Measurements from ENCODE around the gene CSTF1. TPM values are rescaled to one million over a fixed set of nuclear protein-coding genes. Genes with fewer than 3 reads are reported as not detected.

CSTF1 gene
- total RNA-seq, 1 donor from 2014 or later = 55.2 TPM

GRCh38 chr20:56426926-56427325 lies 34.5 kb downstream of the CSTF1 start:
- Mint-ChIP-seq H3K27ac (no peak overlapping the region), H3K9me3 (peaks cover 4% of the 10 kb centered on the region), H3K4me1 (ENCODE audit: low read depth) (peaks cover 56% of the 10 kb centered on the region), H3K4me3 (no peak overlapping the region), H3K36me3 (ENCODE audit: low read depth) (peaks cover 22% of the 10 kb centered on the region), H3K27me3 (ENCODE audit: insufficient read depth) (no peaks in the 10 kb centered on the region)
- intact Hi-C loops (cut with micrococcal nuclease) = no loop called here
- DNase-seq (ENCODE audit: low spot score) = no peak

- Mint-ChIP-seq H3K4me1 (ENCODE audit: low read depth) (peaks cover 49% of the 10 kb centered on the region), H3K9me3 (peaks cover 4% of the 10 kb centered on the region), H3K4me3 (no peak overlapping the region), H3K36me3 (ENCODE audit: low read depth) (peaks cover 13% of the 10 kb centered on the region), H3K27me3 (ENCODE audit: insufficient read depth) (no peaks in the 10 kb centered on the region), H3K27ac (peak overlapping the region; percentile 76)
- intact Hi-C loops (cut with micrococcal nuclease) = no loop called here
- no peak for DNase-seq (ENCODE audit: low spot score)
Measured at GRCh38 chr20:56427797-56428196, 35.4 kb downstream of the CSTF1 start.

- DNase-seq (ENCODE audit: low spot score) = no peak
- Mint-ChIP-seq H3K36me3 (ENCODE audit: low read depth) (peaks cover 17% of the 10 kb centered on the region), H3K9me3 (peaks cover 4% of the 10 kb centered on the region), H3K27ac (peak overlapping the region; percentile 7), H3K4me3 (no peak overlapping the region), H3K4me1 (ENCODE audit: low read depth) (peaks cover 50% of the 10 kb centered on the region), H3K27me3 (ENCODE audit: insufficient read depth) (no peaks in the 10 kb centered on the region)
- intact Hi-C loops (cut with micrococcal nuclease) = no loop called here
Measured at GRCh38 chr20:56428410-56428809, 36.0 kb downstream of the CSTF1 start.

DNA sequence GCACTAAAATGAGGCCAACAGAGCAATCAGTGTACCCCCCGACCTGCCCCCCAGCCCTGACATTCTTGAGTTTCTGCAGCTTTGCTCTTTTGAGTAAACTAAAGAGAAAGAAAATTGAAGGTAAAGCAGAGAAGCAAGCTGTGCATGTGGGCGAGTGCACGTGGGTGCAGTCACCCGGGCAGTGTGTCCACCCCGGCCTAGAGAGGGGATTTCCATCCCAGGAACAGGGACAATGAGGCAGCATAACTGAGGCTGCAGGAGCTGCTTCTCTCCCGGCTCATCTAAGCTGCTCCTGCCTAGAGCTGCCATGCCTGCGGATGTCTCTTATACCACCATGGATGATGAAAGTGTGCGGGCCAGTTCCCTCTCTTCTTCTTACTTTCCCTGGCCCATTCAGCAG lies 36.4 kb downstream of the CSTF1 start:
- no peak for DNase-seq (ENCODE audit: low spot score)
- Mint-ChIP-seq H3K4me1 (ENCODE audit: low read depth) (peaks cover 55% of the 10 kb centered on the region), H3K4me3 (peak overlapping the region; percentile 73), H3K36me3 (ENCODE audit: low read depth) (peaks cover 21% of the 10 kb centered on the region), H3K27ac (peak overlapping the region; percentile 94), H3K27me3 (ENCODE audit: insufficient read depth) (no peaks in the 10 kb centered on the region), H3K9me3 (peaks cover 4% of the 10 kb centered on the region)
- intact Hi-C loops (cut with micrococcal nuclease) = loop anchor here (1.0 kb wide), 2 partner anchors 10 to 11 kb away; no protein-coding TSS in a partner anchor

DNA sequence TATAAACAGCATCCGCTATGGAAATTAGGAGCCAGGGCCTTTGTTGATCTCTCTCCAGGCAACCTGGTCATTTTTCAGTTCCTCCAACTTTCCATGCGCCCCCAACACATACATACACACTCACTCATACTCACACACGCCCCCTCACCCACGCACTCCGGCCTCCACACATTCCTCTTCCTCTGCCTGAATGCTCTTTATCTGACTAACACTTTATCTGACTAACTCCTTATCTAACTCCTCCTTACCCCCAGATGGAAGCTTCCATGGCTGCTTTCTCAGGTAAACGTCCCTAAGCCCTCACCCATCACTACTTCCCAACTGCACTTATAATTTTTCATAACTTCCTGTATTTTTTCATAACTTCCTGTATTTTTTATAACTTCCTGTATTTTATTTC lies 37.1 kb downstream of the CSTF1 start:
- H3K36me3 Mint-ChIP-seq (ENCODE audit: low read depth) = peaks cover 24% of the 10 kb centered on the region
- no peaks in the 10 kb centered on the region for H3K27me3 Mint-ChIP-seq (ENCODE audit: insufficient read depth)
- no peak for DNase-seq (ENCODE audit: low spot score)
- H3K4me1 Mint-ChIP-seq (ENCODE audit: low read depth) = peaks cover 59% of the 10 kb centered on the region
- intact Hi-C loops (cut with micrococcal nuclease) = loop anchor here (1.0 kb wide), 2 partner anchors 10 to 11 kb away; no protein-coding TSS in a partner anchor
- H3K27ac Mint-ChIP-seq = peak overlapping the region; percentile 94
- peak overlapping the region; percentile 73 for H3K4me3 Mint-ChIP-seq
- H3K9me3 Mint-ChIP-seq = peaks cover 4% of the 10 kb centered on the region

- no peak for DNase-seq (ENCODE audit: low spot score)
- Mint-ChIP-seq H3K4me1 (ENCODE audit: low read depth) (peaks cover 61% of the 10 kb centered on the region), H3K36me3 (ENCODE audit: low read depth) (peaks cover 25% of the 10 kb centered on the region), H3K27me3 (ENCODE audit: insufficient read depth) (no peaks in the 10 kb centered on the region), H3K27ac (peak overlapping the region; percentile 94), H3K4me3 (peak overlapping the region; percentile 73), H3K9me3 (peaks cover 4% of the 10 kb centered on the region)
- intact Hi-C loops (cut with micrococcal nuclease) = loop anchor here (1.0 kb wide), 2 partner anchors 10 to 11 kb away; no protein-coding TSS in a partner anchor
Measured at GRCh38 chr20:56429941-56430340, 37.5 kb downstream of the CSTF1 start.

DNA sequence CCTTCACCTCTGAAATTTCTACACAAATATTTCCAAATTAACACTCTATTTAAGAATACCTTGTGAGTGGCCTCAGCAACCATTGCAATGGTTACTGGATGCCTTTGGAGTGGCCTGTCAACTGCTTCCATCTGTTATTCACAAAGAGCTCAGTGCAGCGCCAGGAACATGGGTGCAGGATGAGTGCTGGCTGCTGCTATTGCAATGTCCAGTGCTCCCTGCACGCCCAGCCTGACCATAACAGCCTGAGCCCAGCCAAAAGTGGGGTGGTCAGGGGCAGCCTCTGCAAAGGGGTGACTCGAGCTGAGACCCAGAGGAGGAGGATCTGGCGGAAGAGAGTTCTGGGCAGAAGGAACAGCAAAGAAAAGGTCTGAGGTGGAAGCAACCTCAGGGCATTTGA lies 38.0 kb downstream of the CSTF1 start:
- no peak for DNase-seq (ENCODE audit: low spot score)
- Mint-ChIP-seq H3K27ac (peak overlapping the region; percentile 94), H3K27me3 (ENCODE audit: insufficient read depth) (no peaks in the 10 kb centered on the region), H3K9me3 (peaks cover 4% of the 10 kb centered on the region), H3K36me3 (ENCODE audit: low read depth) (peaks cover 27% of the 10 kb centered on the region), H3K4me3 (peak overlapping the region; percentile 73), H3K4me1 (ENCODE audit: low read depth) (peaks cover 64% of the 10 kb centered on the region)
- intact Hi-C loops (cut with micrococcal nuclease) = no loop called here

GRCh38 chr20:56430957-56431356 lies 38.5 kb downstream of the CSTF1 start:
- Mint-ChIP-seq H3K4me3 (no peak overlapping the region), H3K4me1 (ENCODE audit: low read depth) (peaks cover 64% of the 10 kb centered on the region)
- intact Hi-C loops (cut with micrococcal nuclease) = no loop called here

GRCh38 chr20:56431471-56431870 lies 39.0 kb downstream of the CSTF1 start:
- no peak for DNase-seq (ENCODE audit: low spot score)
- intact Hi-C loops (cut with micrococcal nuclease) = no loop called here
- Mint-ChIP-seq H3K27me3 (ENCODE audit: insufficient read depth) (no peaks in the 10 kb centered on the region), H3K36me3 (ENCODE audit: low read depth) (peaks cover 27% of the 10 kb centered on the region), H3K9me3 (peaks cover 4% of the 10 kb centered on the region), H3K4me3 (no peak overlapping the region), H3K27ac (no peak overlapping the region), H3K4me1 (ENCODE audit: low read depth) (peaks cover 64% of the 10 kb centered on the region)

More at GRCh38 chr20:56430957-56431356, 38.5 kb downstream of the CSTF1 start:
- peak overlapping the region; percentile 94 for H3K27ac Mint-ChIP-seq
- peaks cover 27% of the 10 kb centered on the region for H3K36me3 Mint-ChIP-seq (ENCODE audit: low read depth)
- H3K9me3 Mint-ChIP-seq = peaks cover 4% of the 10 kb centered on the region
- DNase-seq (ENCODE audit: low spot score) = no peak
- H3K27me3 Mint-ChIP-seq (ENCODE audit: insufficient read depth) = no peaks in the 10 kb centered on the region

GRCh38 chr20:56433221-56433879 lies 40.9 kb downstream of the CSTF1 start:
- peak overlapping the region; percentile 78 for H3K27ac Mint-ChIP-seq
- peaks cover 67% of the 10 kb centered on the region for H3K4me1 Mint-ChIP-seq (ENCODE audit: low read depth)
- intact Hi-C loops (cut with micrococcal nuclease) = no loop called here
- H3K4me3 Mint-ChIP-seq = peak overlapping the region; percentile 21
- H3K27me3 Mint-ChIP-seq (ENCODE audit: insufficient read depth) = no peaks in the 10 kb centered on the region
- DNase-seq (ENCODE audit: low spot score) = no peak
- peaks cover 32% of the 10 kb centered on the region for H3K36me3 Mint-ChIP-seq (ENCODE audit: low read depth)
- peaks cover 4% of the 10 kb centered on the region for H3K9me3 Mint-ChIP-seq

DNA sequence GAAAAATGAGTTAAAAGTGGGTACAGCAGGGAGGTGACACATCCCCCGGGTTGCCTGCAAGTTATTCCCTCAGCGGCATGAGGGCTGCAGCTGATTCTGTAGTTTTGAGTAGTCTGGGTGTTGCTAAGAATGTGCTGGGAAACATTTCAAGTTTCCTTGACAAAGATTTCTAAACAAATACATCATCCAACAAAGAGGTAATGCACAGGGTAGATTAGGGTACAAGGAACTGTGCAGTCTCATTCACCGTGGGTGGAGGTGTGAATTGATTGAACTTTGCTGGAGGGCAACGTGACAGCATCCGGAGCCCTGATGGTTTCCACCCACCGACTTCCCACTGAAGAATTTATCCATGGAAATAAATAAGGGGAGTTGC lies 41.4 kb downstream of the CSTF1 start:
- no peak for DNase-seq (ENCODE audit: low spot score)
- Mint-ChIP-seq H3K9me3 (peaks cover 4% of the 10 kb centered on the region), H3K4me3 (no peak overlapping the region), H3K27me3 (ENCODE audit: insufficient read depth) (no peaks in the 10 kb centered on the region), H3K36me3 (ENCODE audit: low read depth) (peaks cover 32% of the 10 kb centered on the region), H3K4me1 (ENCODE audit: low read depth) (peaks cover 67% of the 10 kb centered on the region), H3K27ac (peak overlapping the region; percentile 78)
- intact Hi-C loops (cut with micrococcal nuclease) = no loop called here

DNA sequence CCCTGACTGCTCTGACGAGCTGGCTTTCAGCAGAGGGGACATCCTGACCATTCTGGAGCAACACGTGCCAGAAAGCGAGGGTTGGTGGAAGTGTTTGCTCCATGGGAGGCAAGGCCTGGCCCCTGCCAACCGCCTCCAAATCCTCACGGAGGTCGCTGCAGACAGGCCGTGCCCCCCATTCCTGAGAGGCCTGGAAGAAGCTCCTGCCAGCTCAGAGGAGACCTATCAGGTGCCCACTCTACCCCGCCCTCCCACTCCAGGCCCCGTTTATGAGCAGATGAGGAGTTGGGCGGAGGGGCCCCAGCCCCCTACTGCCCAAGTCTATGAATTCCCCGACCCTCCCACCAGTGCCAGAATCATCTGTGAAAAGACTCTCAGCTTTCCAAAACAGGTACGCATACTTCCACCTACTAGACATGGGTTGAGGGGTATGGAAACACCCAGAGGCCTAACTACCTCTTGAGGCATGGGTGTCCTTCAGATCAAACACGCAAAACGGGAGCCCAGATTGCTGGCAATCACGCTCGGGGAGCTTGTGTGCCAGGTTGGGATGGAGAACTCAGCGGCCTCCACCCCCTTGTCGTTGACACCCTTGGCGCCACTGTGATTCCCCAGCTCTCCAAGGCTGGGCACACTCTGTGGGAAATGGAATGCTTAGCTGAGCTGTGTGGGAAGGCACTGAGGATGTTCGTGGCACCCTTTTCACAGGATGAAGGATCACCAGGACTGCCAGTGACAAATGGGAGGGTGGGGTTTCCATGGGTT lies 44.9 kb downstream of the CSTF1 start:
- Mint-ChIP-seq H3K4me1 (ENCODE audit: low read depth) (peaks cover 72% of the 10 kb centered on the region), H3K4me3 (no peak overlapping the region), H3K27ac (peak overlapping the region; percentile 29), H3K9me3 (no peaks in the 10 kb centered on the region), H3K36me3 (ENCODE audit: low read depth) (peaks cover 27% of the 10 kb centered on the region), H3K27me3 (ENCODE audit: insufficient read depth) (no peaks in the 10 kb centered on the region)
- intact Hi-C loops (cut with micrococcal nuclease) = no loop called here
- no peak for DNase-seq (ENCODE audit: low spot score)

- intact Hi-C loops (cut with micrococcal nuclease) = no loop called here
- no peaks in the 10 kb centered on the region for H3K9me3 Mint-ChIP-seq
- no peak for DNase-seq (ENCODE audit: low spot score)
- H3K4me3 Mint-ChIP-seq = no peak overlapping the region
- H3K27me3 Mint-ChIP-seq (ENCODE audit: insufficient read depth) = no peaks in the 10 kb centered on the region
- H3K27ac Mint-ChIP-seq = peak overlapping the region; percentile 55
- H3K4me1 Mint-ChIP-seq (ENCODE audit: low read depth) = peaks cover 74% of the 10 kb centered on the region
- peaks cover 30% of the 10 kb centered on the region for H3K36me3 Mint-ChIP-seq (ENCODE audit: low read depth)
Measured at GRCh38 chr20:56438284-56438683, 45.8 kb downstream of the CSTF1 start.

All from activated T-helper 1 cell treated with anti-CD3 and anti-CD28 coated beads, Interleukin-12 subunit alpha, Interleukin-12 subunit beta, Interleukin-2, Interleukin-4 antibody, amounts not matched to agents 30 ng/mL and 10 ng/mL and 1 ng/mL, durations not matched to agents 14 hours and 24 hours and 36 hours (primary cell).